HEK293T (cell line): ENCODE data around the gene DPH6.

ENCODE experiments used
- CTCF ChIA-PET: fragments of 350-600 bp; formaldehyde crosslinking; extraction: SDS; loops from one replicate; lab custom pipeline; 2021; ENCODE audit warnings: antibody characterized with exemption, inconsistent platforms; lab: Yijun Ruan, JAX
- POLR2A ChIA-PET: fragments of 350-600 bp; formaldehyde crosslinking; extraction: SDS; loops from one replicate; lab custom pipeline; 2020; ENCODE audit warnings: antibody characterized with exemption, inconsistent platforms; lab: Yijun Ruan, JAX
- DNase-seq: peaks from one replicate; pipeline ENCODE4 v3.0.0; 2012; ENCODE audit warnings: mixed read lengths; ENCODE audit errors: extremely low spot score
- ARNT ChIP-seq: fragments of 450-650 bp; IDR thresholded peaks from 2 replicates; pipeline ENCODE4 v1.6.1; 2017; ENCODE audit warnings: mild to moderate bottlenecking
- BHLHE40 ChIP-seq: fragments of 450-650 bp; IDR thresholded peaks from 2 replicates; pipeline ENCODE4 v1.6.1; 2016; ENCODE audit warnings: mild to moderate bottlenecking, moderate library complexity, borderline replicate concordance
- CTBP1 ChIP-seq: fragments of 450-650 bp; IDR thresholded peaks from 2 replicates; pipeline ENCODE4 v1.6.1; 2016; ENCODE audit warnings: borderline replicate concordance
- ELF4 ChIP-seq: fragments of 450-650 bp; IDR thresholded peaks from 2 replicates; pipeline ENCODE4 v1.6.1; 2017; ENCODE audit warnings: antibody characterized with exemption
- FOXA1 ChIP-seq: fragments of 450-650 bp; IDR thresholded peaks from 2 replicates; pipeline ENCODE4 v1.6.1; 2016; ENCODE audit warnings: mild to moderate bottlenecking
- FOXK2 ChIP-seq: fragments of 450-650 bp; IDR thresholded peaks from 2 replicates; pipeline ENCODE4 v1.6.1; 2016; ENCODE audit warnings: mild to moderate bottlenecking
- FOXM1 ChIP-seq: fragments of 450-650 bp; IDR thresholded peaks from 2 replicates; pipeline ENCODE4 v1.6.1; 2017; ENCODE audit warnings: mild to moderate bottlenecking, borderline replicate concordance
- HDGF ChIP-seq: fragments of 450-650 bp; IDR thresholded peaks from 2 replicates; pipeline ENCODE4 v1.6.1; 2017; ENCODE audit warnings: antibody characterized with exemption, borderline replicate concordance
- L3MBTL2 ChIP-seq: fragments of 450-650 bp; conservative IDR thresholded peaks from 2 replicates; pipeline ENCODE4 v1.6.1; 2016; ENCODE audit warnings: mild to moderate bottlenecking
- LEF1 ChIP-seq: fragments of 450-650 bp; IDR thresholded peaks from 2 replicates; pipeline ENCODE4 v1.6.1; 2017; ENCODE audit warnings: mild to moderate bottlenecking, borderline replicate concordance
- NFRKB ChIP-seq: fragments of 450-650 bp; IDR thresholded peaks from 2 replicates; pipeline ENCODE4 v1.6.1; 2016; ENCODE audit warnings: mild to moderate bottlenecking, moderate library complexity
- PKNOX1 ChIP-seq: fragments of 450-650 bp; IDR thresholded peaks from 2 replicates; pipeline ENCODE4 v1.6.1; 2016
- SP1 ChIP-seq: fragments of 450-650 bp; IDR thresholded peaks from 2 replicates; pipeline ENCODE4 v1.6.1; 2017
- SUZ12 ChIP-seq: fragments of 450-650 bp; IDR thresholded peaks from 2 replicates; pipeline ENCODE4 v1.6.1; 2016; ENCODE audit warnings: mild to moderate bottlenecking
- TARDBP ChIP-seq: fragments of 450-650 bp; IDR thresholded peaks from 2 replicates; pipeline ENCODE4 v1.6.1; 2016
- ZNF384 ChIP-seq: fragments of 450-650 bp; IDR thresholded peaks from 2 replicates; pipeline ENCODE4 v1.6.1; 2016

The DPH6 gene

GRCh38 chr15:35533130-35534110 is 12.5 kb downstream of the DPH6 start:
- ChIA-PET CTCF (no interaction called here), POLR2A (no interaction called here)
- TF ChIP-seq LEF1 (no peak), TARDBP (no peak), ZNF384 (no peak), FOXM1 (no peak), BHLHE40 (no peak), HDGF (no peak), ELF4 (no peak), FOXA1 (no peak), FOXK2 (no peak), SUZ12 (no peak), CTBP1 (no peak), L3MBTL2 (no peak)
- DNase-seq = no peak

GRCh38 chr15:35530698-35531097 is 15.3 kb downstream of the DPH6 start:
- CTCF ChIA-PET = no interaction called here
- TF ChIP-seq FOXA1 = no peak
- no peak for TF ChIP-seq ARNT
- TF ChIP-seq ZNF384 = no peak
- TF ChIP-seq BHLHE40 = no peak
- TF ChIP-seq SP1 = no peak
- no peak for TF ChIP-seq HDGF
- no peak for TF ChIP-seq PKNOX1
- TF ChIP-seq FOXK2 = no peak
- no peak for TF ChIP-seq SUZ12
- TF ChIP-seq CTBP1 = no peak
- no peak for TF ChIP-seq ELF4
- POLR2A ChIA-PET = no interaction called here
- DNase-seq = no peak

- CTCF ChIA-PET = no interaction called here
Observed at GRCh38 chr15:35529784-35530183, 16.2 kb downstream of the DPH6 start.

GRCh38 chr15:35522061-35522460 is 23.9 kb downstream of the DPH6 start:
- TF ChIP-seq L3MBTL2 = no peak
- no peak for TF ChIP-seq NFRKB
- no peak for TF ChIP-seq CTBP1
- TF ChIP-seq SP1 = no peak
- no peak for TF ChIP-seq TARDBP
- TF ChIP-seq LEF1 = no peak
- TF ChIP-seq FOXK2 = no peak
- TF ChIP-seq HDGF = no peak
- no peak for TF ChIP-seq SUZ12
- TF ChIP-seq BHLHE40 = no peak
- TF ChIP-seq ARNT = no peak
- TF ChIP-seq PKNOX1 = no peak
- ChIA-PET POLR2A (no interaction called here), CTCF (no interaction called here)
- DNase-seq = peak; percentile 2

More at GRCh38 chr15:35529784-35530183, 16.2 kb downstream of the DPH6 start:
- POLR2A ChIA-PET = no interaction called here
- TF ChIP-seq L3MBTL2 = no peak
- TF ChIP-seq FOXA1 = no peak
- no peak for TF ChIP-seq NFRKB
- no peak for TF ChIP-seq HDGF
- TF ChIP-seq PKNOX1 = no peak
- no peak for TF ChIP-seq FOXK2
- no peak for TF ChIP-seq SUZ12
- no peak for TF ChIP-seq TARDBP
- no peak for TF ChIP-seq ELF4
- no peak for TF ChIP-seq ZNF384
- no peak for TF ChIP-seq BHLHE40
- TF ChIP-seq SP1 = no peak
- TF ChIP-seq ARNT = no peak
- TF ChIP-seq CTBP1 = no peak
- TF ChIP-seq FOXM1 = no peak
- TF ChIP-seq LEF1 = no peak
- no peak for DNase-seq

- TF ChIP-seq ARNT = no peak
- no peak for TF ChIP-seq PKNOX1
- TF ChIP-seq FOXA1 = no peak
- no peak for TF ChIP-seq SUZ12
- TF ChIP-seq ZNF384 = no peak
- no peak for TF ChIP-seq FOXK2
- TF ChIP-seq LEF1 = no peak
- no peak for TF ChIP-seq L3MBTL2
- TF ChIP-seq TARDBP = no peak
- no peak for TF ChIP-seq ELF4
- no peak for TF ChIP-seq NFRKB
- no peak for TF ChIP-seq SP1
- TF ChIP-seq CTBP1 = no peak
- no peak for TF ChIP-seq BHLHE40
- no peak for TF ChIP-seq FOXM1
- no peak for TF ChIP-seq HDGF
Observed at GRCh38 chr15:35519541-35520149, 26.3 kb downstream of the DPH6 start.

More at GRCh38 chr15:35519541-35520149, 26.3 kb downstream of the DPH6 start:
- CTCF ChIA-PET = no interaction called here
- no peak for DNase-seq
- POLR2A ChIA-PET = no interaction called here
